Epidermal melanocyte (primary cell): ENCODE measurements around the gene ZNF512.
A peak's percentile ranks its signal among the peaks of the same experiment; 100 is the strongest.
"Not testable (repeated sequence)": the region's sequence is repeated elsewhere in the genome, so short reads cannot be mapped to it uniquely, and the experiment has no call there.

Experiments used
- DNase-seq: peaks from one replicate; pipeline ENCODE4 v3.0.0; 2011; ENCODE audit warnings: low spot score; ENCODE audit not compliant: insufficient read length

Gene ZNF512, protein sequence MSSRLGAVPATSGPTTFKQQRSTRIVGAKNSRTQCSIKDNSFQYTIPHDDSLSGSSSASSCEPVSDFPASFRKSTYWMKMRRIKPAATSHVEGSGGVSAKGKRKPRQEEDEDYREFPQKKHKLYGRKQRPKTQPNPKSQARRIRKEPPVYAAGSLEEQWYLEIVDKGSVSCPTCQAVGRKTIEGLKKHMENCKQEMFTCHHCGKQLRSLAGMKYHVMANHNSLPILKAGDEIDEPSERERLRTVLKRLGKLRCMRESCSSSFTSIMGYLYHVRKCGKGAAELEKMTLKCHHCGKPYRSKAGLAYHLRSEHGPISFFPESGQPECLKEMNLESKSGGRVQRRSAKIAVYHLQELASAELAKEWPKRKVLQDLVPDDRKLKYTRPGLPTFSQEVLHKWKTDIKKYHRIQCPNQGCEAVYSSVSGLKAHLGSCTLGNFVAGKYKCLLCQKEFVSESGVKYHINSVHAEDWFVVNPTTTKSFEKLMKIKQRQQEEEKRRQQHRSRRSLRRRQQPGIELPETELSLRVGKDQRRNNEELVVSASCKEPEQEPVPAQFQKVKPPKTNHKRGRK

DNA sequence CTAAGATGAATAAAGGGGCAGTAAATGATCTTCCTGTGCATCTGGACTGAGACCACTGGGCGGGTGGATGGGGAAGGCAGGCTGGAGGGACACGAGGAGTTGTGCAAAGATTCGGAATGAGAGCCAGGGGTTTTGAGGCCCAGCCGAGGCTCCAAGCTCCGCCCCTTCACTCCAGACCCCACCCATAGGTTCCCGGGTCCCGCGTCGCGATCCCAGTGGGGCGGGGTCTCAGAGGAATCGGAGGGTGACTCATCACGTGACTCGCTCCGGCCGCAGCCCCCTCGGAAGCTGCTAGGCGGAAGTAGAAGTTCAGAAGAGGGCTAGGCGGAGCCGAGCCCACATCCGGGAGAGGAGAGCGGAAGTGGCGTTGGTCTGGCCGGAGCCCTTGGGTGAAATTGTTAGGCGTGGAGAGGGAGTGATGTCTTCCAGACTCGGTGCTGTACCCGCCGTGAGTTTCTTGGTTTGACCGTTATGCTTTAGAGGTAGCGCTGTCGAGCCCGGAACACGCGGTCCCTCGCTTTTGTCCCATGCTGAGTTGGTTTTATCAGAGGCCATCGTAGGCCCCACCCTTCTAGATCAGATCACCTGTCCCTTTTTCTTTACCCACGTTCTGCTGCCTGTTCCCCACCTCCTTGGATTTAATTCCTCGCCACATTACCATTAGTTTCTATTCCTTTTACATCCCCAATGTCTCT lies at the start of gene ZNF512:
TSS of gene ZNF512 (plus strand) at position 348 of the 695 bp plus-strand sequence. CDS start at position 419, 71 bp downstream.
- peak; percentile 84 for DNase-seq

DNA sequence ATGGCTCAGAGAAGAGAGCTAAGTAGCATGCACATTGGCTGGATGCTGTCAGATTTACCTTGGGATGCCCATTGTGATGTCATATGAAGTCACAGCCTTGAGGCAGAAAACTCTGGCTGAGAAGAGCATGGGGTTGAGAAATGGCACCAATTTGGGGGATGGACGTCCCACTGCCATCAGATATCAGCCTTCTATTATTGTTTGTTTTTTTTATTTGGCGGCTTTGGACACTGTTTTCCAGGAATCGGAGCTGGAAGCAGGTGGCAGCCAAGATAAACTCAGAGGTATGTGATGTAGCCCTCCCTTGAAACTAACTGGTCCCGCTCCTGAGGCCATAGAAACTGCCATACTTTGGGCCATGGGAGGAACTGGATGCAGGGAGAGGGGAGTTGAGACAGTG lies 45.6 kb upstream of the ZNF512 start:
- no peak for DNase-seq

DNA sequence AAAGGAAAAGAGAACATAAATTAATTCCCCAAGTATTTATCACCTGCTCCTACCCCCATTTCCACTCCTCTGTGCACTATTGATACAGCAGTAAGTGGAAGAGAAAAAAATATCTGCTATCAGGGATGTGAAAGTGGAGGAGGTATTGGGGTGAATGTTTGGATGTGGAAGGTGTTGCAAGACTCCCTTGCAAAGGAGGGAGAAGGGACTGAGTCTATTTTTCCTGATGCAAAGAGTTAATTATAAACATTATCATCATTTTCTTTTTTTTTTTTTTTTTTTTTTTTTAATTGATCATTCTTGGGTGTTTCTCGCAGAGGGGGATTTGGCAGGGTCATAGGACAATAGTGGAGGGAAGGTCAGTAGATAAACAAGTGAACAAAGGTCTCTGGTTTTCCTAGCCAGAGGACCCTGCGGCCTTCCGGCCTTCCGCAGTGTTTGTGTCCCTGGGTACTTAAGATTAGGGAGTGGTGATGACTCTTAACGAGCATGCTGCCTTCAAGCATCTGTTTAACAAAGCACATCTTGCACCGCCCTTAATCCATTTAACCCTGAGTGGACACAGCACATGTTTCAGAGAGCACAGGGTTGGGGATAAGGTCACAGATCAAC lies 43.9 kb upstream of the ZNF512 start:
- not testable (repeated sequence) for DNase-seq

DNA sequence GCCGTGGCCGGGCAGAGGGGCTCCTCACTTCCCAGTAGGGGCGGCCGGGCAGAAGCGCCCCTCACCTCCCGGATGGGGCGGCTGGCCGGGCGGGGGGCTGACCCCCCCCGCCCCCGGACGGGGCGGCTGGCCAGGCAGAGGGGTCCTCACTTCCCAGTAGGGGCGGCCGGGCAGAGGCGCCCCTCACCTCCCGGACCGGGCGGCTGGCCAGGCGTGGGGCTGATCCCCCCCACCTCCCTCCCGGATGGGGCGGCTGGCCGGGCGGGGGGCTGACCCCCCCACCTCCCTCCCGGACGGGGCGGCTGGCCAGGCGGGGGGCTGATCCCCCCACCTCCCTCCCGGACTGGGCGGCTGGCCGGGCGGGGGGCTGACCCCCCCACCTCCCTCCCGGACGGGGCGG lies 43.2 kb upstream of the ZNF512 start:
- DNase-seq = not testable (repeated sequence)

DNA sequence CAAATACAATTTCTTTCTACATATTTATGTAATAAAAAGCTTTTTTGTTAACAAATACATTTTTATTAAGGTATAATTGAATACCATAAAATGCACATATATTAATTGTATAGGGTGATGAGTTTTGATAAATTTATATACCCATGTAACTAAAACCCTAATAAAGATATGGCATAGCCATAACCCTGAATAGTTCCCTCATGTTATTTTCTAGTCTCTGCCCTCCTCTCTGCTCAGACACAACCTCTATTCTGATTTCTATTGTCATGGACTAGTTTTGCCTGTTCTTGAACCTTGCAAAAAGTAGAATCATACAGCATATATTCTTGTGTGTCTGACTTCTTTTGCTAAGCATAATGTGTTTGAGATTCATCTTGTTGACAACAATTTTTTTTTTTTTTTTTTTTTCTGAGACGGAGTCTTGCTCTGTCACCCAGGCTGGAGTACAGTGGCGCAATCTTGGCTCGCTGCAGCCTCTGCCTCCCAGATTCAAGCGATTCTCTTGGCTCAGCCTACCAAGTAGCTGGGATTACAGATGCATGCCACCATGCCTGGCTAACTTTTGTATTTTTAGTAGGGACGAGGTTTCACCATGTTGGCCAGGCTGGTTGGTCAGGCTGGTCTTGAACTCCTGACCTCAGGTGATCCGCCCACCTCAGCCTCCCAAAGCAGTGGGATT lies 38.6 kb upstream of the ZNF512 start:
- no peak for DNase-seq

DNA sequence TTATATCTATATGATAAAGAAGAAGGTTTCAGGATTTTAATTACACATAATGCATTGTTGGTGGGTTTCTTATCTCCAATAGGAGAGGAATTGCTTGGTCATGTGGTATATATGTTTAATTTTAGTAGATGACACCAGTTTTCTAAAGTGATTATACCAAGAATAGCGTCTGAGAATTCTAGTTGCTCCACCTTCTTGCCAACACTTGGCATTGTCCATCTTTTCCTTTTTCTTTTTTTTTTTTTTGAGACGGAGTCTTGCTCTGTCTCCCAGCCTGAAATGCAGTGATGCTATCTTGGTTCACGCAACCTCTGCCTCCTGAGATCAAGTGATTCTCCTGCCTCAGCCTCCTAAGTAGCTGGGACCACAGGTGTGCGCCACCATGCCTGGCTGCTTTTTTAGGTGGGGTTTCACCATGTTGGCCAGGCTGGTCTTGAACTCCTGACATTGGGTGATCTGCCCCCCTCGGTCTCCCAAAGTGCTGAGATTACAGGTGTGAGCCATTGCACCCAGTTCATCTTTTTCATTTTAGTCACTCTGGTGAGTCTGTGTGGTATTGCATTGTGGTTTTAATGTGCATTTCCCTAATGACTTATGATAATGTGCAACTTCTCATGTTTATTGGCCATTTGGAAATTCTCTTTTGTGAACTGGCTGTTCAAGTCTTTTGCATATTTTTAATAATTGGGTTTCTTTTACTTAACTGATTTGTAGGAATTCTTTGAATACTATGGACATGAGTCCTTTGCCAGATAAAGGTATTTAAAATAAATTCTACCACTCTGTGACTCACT lies 37.3 kb upstream of the ZNF512 start:
- no peak for DNase-seq

DNA sequence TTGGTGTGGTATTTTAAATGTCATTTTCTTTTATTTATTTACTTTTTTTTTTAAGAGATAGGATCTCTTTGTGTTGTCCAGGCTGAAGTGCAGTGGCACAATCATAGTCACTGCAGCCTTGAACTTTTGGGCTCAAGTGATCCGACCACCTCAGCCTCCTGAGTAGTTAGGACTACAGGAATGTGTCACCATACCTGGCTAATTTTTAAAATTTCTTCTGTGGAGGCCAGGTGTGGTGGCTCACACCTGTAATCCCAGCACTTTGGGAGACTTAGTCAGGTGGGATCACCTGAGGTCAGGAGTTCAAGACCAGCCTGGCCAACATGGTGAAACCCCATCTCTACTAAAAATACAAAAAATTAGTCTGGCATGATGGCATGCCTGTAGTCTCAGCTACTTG lies 33.5 kb upstream of the ZNF512 start:
- DNase-seq = no peak

DNA sequence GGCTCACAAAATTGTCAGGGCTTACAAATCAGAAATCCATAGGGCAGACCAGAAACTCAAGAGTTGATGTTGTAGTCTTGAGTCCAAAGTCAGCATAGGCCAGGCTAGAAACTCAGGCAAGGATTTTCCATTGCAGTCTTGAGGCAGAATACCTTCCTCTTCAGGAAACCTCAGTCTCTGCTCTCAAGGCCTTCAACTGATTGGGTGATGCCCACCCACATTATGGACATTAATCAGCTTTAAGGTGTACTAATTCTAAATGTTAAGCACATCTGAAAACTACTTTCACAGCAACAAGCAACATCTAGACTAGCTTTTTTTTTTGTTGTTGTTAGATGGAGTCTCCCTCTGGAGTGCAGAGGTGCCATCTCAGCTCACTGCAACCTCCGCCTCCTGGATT lies 31.3 kb upstream of the ZNF512 start:
- DNase-seq = no peak

DNA sequence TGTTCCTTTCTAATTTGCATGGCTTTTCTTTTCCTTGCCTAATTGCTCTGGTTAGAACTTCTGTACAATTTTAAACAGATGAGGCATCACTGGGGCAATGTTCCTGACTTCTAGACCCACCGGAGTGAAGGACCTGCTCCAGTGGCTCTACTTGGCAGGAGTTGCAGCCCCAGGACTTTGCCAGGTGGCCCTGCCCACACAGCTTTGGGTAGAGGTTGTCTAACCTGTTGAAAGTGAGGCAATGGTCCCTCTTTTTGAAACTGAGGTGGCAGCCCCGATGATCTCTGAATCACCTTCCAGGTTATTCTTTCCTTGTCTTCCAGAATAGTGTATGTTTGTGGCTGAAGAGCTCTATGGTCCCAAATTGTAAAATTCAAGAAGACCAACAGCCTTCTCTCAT lies 29.9 kb upstream of the ZNF512 start:
- no peak for DNase-seq

DNA sequence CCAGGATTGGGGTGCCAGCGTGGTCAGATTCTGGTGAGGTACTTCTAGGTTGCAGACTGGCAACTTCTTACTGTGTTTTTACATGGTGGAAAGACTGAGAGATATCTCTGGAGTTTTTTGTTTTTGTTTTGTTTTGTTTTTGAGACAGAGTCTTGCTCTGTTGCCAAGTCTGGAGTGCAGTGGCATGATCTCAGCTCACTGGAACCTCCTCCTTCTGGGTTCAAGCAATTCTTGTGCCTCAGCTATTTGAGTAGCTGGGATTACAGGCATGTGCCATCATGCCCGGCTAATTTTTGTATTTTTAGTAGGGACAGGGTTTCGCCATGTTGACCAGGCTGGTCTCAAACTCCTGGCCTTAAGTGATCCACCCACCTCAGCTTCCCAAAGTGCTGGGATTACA lies 28.4 kb upstream of the ZNF512 start:
- not testable (repeated sequence) for DNase-seq

DNA sequence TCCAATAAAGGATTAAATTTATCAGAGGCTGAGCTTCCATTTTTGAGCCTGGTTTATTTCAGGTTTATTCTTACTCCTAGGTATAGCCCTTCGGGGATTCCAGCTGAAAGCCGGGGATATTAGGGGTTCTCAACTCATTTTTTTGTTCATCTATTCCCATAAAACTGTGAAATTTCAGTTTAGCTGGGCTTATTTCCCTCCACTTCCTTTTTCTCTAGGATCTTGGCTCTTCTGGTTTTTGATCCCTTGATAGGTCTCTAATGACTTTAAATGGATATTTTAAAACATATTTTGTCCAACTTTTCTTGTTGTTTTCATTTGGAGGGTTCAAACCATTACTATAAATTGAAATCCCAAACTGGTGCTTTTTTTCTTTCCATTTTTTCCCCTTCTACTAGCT lies 23.6 kb upstream of the ZNF512 start:
- no peak for DNase-seq

DNA sequence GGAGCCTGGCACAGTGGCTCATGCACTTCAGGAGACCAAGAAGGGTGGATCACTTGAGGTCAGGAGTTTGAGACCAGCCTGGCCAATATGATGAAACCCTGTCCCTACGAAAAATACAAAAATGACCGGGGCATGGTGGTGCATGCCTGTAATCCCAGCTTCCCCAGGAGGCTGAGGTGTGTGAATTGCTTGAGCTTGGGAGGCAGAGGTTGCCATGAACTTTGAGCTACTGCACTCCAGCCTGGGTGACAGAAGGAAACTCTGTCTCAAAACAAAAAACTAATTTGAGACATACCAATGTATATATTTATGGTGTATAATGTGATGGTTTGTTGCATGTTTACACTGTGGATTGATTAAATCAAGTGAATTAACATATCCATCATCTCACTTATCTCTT lies 21.8 kb upstream of the ZNF512 start:
- DNase-seq = no peak

DNA sequence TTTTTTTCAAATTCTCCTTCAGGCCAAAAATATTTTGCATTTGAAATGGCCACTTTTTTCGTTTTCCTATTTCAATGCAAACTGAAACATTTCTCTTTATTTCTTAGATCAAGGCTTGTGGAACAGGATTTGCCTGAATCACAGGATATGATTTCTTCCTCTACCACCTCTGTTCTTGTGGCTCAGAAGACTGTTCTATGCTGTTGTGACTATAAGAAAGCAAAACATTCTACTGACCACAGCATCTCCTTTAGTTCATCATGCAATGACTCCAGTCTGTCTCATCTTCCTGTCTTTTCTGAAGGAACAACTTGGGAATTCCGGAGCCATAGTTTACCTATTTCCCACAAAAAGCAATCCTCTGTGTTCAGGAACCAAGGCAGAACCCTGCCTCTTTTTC lies 16.2 kb upstream of the ZNF512 start:
- no peak for DNase-seq

DNA sequence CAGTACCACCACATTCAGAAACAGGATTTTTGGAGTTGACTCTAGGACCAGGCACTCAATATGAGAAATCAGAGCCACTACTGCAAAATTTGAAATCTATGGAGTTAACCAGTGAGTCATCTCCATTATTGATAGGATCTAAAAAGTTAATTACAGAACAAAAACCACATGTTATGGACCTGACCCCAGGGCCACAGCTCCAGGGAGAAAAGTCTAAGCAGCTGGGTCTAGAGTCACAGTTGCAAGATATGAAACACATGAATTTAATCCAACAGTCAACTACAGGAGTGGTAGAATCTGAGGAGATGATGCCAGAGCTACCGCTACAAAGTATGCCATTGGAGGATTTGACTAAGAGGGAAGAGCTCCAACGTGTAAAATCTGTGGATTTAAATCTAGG lies 13.4 kb upstream of the ZNF512 start:
- DNase-seq = no peak

DNA sequence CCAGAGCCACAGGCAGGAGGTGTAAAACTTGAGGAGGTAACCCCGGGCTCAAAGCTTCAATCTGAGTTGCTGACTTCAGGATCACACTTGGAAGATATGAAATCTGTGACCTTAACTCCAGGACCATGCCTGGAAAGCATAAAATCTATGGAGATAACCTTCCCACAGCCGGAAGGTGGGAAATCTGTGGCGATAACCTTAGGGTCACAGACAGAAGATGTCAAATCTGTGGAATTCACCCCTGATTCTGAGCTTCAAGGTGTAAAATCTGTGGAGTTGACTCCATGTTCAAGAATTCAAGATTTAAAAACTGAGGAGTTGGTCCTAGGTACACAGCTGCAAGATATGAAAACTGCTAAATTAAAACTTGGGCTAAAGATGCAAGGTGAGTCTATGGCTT lies 11.6 kb upstream of the ZNF512 start:
- DNase-seq = no peak

DNA sequence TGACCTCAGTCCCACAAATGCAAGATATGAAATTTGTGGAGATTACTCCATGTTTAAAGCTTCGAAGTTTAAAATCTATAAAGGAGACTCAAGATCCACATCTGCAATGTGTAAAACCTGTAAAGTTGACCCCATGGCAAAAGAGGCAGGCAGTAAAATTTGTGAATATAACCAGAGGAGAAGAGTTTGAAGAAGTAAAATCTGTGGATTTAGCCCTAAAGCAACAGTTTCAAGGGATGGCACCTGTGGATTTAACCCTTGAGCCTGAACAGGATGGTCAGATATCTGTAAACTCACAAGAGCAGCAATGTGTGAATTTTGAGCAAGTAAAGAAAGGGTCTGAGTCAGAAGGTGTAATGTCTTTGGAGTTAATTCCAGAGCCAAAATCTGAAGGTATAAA lies 11.2 kb upstream of the ZNF512 start:
- DNase-seq = no peak

DNA sequence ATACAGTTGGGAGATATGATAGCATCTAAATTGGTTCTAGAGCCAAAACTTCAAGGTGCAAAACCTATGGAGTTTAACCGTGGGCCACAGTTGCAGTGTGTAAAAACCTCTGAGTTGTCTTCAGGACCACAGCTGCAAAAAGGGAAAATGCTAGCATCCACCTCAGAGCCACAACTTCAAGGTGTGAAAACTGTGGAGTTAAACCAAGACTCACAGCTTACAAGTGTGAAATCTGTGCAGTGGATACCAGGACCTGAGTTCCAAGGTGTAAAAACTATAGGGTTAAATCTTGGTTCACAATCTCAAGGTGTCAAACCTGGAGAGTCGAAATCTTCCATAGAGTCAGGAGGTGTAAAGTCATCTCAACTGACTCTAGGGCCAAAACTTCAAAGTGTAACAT lies 10.4 kb upstream of the ZNF512 start:
- no peak for DNase-seq

DNA sequence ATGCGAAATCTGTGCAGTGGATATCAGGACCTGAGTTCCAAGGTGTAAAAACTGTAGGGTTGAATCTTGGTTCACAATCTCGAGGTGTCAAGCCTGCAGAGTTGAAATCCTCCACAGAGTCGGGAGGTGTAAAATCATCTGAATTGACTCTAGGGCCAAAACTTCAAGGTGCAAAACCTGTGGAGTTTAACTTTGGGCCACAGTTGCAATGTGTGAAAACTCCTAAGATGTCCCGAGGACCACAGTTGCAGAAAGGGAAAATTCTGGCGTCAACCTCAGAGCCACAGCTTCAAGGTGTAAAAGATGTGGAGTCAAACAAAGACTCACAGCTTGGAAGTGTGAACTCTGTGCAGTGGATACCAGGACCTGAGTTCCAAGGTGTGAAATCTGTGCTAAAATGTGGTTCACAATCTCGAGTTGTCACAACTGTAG lies 9.8 kb upstream of the ZNF512 start:
- DNase-seq = no peak

DNA sequence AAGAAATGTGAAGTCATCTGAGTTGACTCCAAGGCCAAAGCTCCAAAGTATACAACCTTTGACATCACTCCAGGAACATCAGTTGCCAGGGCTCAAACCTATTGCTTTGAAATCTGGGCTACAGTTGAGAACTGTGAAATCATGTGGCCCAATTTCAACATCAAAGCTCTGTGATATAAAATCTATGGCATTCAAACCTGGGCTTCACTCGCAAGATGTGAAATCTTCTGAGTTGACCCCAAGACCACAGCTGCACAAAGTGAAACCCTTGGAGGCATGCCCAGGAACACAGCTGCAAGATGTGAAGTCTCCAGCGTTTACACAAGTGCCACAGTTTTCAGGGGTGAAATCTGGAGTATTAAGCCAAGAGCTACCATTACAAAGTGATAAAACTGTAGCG lies 9.4 kb upstream of the ZNF512 start:
- DNase-seq = no peak

DNA sequence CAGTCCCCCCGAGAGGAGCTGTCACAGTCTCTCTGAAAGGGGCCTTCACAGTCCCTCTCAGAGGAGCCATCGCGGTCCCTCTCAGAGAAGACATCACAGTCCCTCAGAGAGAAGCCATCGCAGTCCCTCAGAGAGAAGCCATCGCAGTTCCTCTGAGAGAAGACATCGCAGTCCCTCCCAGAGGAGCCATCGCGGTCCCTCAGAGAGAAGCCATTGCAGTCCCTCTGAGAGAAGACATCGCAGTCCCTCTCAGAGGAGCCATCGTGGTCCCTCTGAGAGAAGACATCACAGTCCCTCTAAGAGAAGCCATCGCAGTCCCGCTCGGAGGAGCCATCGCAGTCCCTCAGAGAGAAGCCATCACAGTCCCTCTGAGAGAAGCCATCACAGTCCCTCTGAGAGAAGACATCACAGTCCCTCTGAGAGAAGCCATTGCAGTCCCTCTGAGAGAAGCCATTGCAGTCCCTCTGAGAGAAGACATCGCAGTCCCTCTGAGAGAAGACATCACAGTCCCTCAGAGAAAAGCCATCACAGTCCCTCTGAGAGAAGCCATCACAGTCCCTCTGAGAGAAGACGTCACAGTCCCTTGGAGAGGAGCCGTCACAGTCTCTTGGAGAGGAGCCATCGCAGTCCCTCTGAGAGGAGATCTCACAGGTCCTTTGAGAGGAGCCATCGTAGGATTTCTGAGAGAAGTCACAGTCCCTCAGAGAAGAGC lies 1.3 kb upstream of the ZNF512 start:
- no peak for DNase-seq
